PFSK-1 (cell line): Measurements from ENCODE around the gene LRRIQ1. TPM values are rescaled to one million over a fixed set of nuclear protein-coding genes. Genes with fewer than 3 reads are reported as not detected.

Source experiments
- FOXP2 ChIP-seq: optimal IDR thresholded peaks from 2 replicates; pipeline ENCODE3; 2011; ENCODE audit warnings: borderline replicate concordance, control low read depth, inconsistent platforms; ENCODE audit not compliant: insufficient read depth; ENCODE audit errors: extremely low read length, extremely low read depth
- POLR2AphosphoS5 ChIP-seq: IDR thresholded peaks from 2 replicates; pipeline ENCODE4 v1.6.1; 2012; ENCODE audit warnings: low read depth, mild to moderate bottlenecking, control low read depth, low read length, moderate library complexity
- SIN3A ChIP-seq: IDR thresholded peaks from 2 replicates; pipeline ENCODE4 v1.6.1; 2012; ENCODE audit warnings: mild to moderate bottlenecking, low read length, moderate library complexity, borderline replicate concordance; ENCODE audit not compliant: insufficient read depth
- TAF1 ChIP-seq: IDR thresholded peaks from 2 replicates; pipeline ENCODE4 v1.6.1; 2012; ENCODE audit warnings: low read length, control low read depth, borderline replicate concordance; ENCODE audit not compliant: insufficient read depth
- polyA plus RNA-seq: library from polyadenylated mRNA; unstranded; fragments of >200 nt; gene quantifications from one replicate; pipeline ENCODE4 v1.2.1, GENCODE V29; 2012; ENCODE audit warnings: low read depth, missing spikeins; ENCODE audit not compliant: insufficient read length
- TF ChIP-seq, protein P1 (sequence below), 2 experiments: IDR thresholded peaks; 2 replicates each; pipeline versions ENCODE4 v1.6.1 to v1.8.0; 2011 to 2012; ENCODE audit warnings: low read depth in 2 of 2, low read length in 2 of 2, control low read depth in 1 of 2, inconsistent platforms in 1 of 2, mild to moderate bottlenecking in 1 of 2, moderate library complexity in 1 of 2; ENCODE audit not compliant: insufficient read depth in 1 of 2

The LRRIQ1 gene, protein sequence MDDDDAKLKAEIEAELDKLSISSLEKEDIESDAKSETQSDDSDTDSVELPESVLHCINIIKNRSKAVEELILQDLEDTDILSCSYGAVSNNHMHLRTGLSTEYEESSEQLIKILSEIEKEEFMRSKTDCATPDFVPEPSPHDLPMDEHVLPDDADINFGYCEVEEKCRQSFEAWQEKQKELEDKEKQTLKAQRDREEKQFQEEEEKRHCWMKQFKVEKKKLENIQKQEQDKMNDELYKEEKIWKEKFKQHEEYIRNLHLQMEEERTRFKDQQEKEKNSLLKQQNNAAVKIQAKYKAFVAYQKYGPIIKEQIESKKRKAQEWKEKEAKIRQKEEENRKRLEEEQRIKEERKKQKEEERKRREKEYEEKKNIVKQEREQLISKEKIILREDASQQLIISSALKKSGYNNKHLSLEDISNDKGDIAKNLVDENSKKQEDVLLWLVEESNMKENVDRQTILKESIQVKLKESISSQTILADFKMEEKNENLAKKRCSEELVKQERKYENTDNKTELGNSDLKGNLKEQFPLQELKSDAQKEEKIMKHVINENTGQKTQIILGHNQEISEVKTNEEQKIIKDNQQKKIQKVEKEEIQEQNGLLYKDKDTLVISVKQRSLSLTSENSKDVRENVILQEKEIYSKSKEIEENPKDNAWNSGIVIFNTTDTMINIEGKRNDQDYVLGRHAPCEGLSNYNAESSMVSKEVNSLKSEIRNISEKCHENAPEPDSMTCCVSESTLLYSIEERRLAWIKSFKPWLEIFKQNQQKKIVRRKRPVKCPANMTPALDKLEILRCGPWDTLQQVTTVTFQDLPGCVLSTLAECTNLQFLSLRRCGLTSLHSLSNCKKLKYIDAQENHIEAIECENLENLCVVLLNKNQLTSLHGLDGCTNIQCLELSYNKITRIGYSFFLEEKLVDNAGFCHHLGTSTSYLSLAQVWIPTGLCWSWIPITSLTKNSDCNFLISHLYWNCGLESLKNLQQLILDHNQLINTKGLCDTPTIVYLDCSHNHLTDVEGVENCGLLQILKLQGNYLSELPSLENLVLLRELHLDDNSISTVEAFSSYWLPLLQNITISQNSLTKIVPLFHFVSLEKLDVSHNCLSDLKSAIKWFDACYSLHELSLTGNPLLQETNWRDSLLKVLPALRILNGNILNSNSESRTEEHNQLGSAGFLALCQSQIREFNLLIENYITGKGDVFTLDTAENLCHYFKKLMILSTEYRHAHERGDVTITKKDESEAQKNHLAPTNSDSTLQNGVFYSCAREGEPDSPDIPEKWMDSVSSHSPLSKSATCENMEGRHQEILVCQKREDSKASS (N-terminal part only)
- not detected for polyA plus RNA-seq

DNA sequence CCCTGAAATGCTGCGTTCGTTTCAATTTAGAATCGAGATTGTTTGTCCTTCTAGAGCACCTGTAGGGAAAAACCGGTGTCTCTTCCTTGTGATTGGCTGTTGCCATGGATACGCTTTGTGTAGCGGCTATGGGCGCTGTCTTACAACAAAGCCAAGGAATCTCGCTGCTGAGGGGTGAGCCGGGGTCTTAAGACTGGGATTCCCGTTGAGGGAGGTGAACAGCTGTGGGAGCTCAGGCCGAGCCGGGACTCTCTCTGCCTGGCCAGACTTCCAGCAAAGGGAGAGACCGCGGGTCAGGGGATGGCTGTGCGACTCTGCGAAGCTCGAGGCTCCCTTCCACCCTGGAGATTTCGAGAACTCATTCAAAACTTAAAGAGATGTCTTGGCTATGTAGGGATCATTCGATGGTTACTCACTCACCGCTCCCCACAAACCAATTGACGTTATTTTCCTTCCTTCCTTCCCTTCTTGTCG is at the start of gene LRRIQ1, which contains the start of gene TSPAN19:
Gene LRRIQ1, plus strand, starts transcription at position 118 of the 474 bp plus-strand sequence. CDS start 1,826 bp downstream, outside the sequence.
Gene TSPAN19, minus strand, starts transcription at position 44 of the 474 bp plus-strand sequence. CDS start 6,331 bp downstream, outside the sequence.
- TF ChIP-seq SIN3A (peak; percentile 99), POLR2AphosphoS5 (no peak), FOXP2 (no peak), TAF1 (no peak)
- TF ChIP-seq, protein P1, sequence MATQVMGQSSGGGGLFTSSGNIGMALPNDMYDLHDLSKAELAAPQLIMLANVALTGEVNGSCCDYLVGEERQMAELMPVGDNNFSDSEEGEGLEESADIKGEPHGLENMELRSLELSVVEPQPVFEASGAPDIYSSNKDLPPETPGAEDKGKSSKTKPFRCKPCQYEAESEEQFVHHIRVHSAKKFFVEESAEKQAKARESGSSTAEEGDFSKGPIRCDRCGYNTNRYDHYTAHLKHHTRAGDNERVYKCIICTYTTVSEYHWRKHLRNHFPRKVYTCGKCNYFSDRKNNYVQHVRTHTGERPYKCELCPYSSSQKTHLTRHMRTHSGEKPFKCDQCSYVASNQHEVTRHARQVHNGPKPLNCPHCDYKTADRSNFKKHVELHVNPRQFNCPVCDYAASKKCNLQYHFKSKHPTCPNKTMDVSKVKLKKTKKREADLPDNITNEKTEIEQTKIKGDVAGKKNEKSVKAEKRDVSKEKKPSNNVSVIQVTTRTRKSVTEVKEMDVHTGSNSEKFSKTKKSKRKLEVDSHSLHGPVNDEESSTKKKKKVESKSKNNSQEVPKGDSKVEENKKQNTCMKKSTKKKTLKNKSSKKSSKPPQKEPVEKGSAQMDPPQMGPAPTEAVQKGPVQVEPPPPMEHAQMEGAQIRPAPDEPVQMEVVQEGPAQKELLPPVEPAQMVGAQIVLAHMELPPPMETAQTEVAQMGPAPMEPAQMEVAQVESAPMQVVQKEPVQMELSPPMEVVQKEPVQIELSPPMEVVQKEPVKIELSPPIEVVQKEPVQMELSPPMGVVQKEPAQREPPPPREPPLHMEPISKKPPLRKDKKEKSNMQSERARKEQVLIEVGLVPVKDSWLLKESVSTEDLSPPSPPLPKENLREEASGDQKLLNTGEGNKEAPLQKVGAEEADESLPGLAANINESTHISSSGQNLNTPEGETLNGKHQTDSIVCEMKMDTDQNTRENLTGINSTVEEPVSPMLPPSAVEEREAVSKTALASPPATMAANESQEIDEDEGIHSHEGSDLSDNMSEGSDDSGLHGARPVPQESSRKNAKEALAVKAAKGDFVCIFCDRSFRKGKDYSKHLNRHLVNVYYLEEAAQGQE (IDR thresholded peaks at IDR 0.05; ENCODE audit: insufficient read depth in 1 of 2, low read depth in 2 of 2, low read length in 2 of 2): peak in 1 of 2 experiments; percentile 68; a peak in 2 of 4 replicates

DNA sequence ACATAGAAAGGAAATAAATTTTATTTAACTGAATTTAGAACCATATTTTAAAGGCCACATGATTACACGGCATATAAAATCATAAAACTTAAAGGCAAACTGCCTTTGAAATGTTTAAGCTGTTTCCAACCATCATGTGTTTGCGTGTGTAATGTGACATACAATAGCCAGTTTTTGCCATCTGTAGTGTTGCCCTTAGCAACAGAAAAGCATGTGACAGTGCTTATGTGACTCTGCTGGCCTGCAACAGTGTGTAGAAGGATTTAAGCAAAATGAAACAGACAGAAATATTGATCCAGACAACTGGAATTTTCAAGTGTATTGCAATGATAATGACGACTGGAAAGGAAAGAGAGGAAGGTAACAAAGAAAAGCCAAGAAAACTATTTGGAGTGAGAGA is 49.6 kb upstream of the LRRIQ1 start:
- TF ChIP-seq FOXP2: no peak
- TF ChIP-seq, protein P1 (IDR thresholded peaks at IDR 0.05; ENCODE audit: insufficient read depth in 1 of 2, low read depth in 2 of 2, low read length in 2 of 2): no peak
- TF ChIP-seq POLR2AphosphoS5: no peak
- no peak for TF ChIP-seq TAF1
- no peak for TF ChIP-seq SIN3A

DNA sequence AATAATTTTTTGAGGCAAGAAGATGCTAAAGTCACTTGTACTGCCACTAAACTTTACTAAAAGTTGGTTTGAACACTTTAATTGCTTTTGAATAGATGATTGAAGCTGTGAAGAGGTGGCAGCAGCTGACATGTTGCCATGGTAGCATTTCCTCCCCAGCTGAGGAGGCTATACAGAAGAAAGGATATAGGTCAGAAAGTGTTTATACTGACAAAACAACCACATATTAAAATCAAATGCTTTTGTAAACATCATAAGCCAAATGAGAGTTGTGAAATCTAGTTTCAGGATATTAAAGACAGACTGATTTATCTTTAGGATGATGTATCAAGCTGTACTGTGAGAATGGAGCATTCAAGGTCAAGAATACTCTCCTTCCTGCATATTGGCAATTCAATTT is 41.7 kb upstream of the LRRIQ1 start:
- TF ChIP-seq TAF1 (no peak), SIN3A (no peak), FOXP2 (no peak), POLR2AphosphoS5 (no peak)
- TF ChIP-seq, protein P1 (IDR thresholded peaks at IDR 0.05; ENCODE audit: insufficient read depth in 1 of 2, low read depth in 2 of 2, low read length in 2 of 2): no peak

DNA sequence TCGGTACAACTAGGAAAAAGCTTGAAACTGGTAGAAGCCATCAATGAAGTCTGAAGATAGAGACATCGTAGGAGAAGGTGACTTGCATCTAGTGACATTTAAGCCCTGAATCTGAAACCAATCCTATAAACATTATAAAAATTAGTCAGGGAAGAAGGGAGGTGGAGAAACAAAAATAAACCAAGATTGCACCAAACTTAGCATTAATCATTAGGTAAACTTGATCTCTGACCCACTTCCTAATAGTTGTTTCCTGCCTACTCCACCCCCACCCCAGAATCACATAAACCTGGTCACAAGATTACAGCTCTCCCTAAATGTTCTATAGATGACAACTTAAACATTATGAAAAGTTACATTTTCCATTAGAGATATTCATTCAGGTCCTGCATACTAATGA is 40.5 kb upstream of the LRRIQ1 start:
- TF ChIP-seq FOXP2 (no peak), POLR2AphosphoS5 (no peak), TAF1 (no peak)
- TF ChIP-seq, protein P1 (IDR thresholded peaks at IDR 0.05; ENCODE audit: insufficient read depth in 1 of 2, low read depth in 2 of 2, low read length in 2 of 2): no peak
